SK-N-SH treated with all-trans-retinoic acid at 6 μM for 48 hours (cell line): ENCODE results near the gene BPI.

ENCODE experiments used
- ATAC-seq: fragments of 200-7000 bp; cut with Tn5 transposase; 3 replicates; pipeline ENCODE4 v1.9.1; 2020; ENCODE audit warnings: mild to moderate bottlenecking, moderate library complexity
- ARNTL ChIP-seq: fragments of 450-650 bp; formaldehyde crosslinking; IDR thresholded peaks from 2 replicates; pipeline ENCODE4 v1.5.0; 2020; ENCODE audit warnings: low read depth, mild to moderate bottlenecking, moderate library complexity, borderline replicate concordance
- BACH2 ChIP-seq: fragments of 250-450 bp; sonication (Bioruptor Pico); IDR thresholded peaks from 2 replicates; pipeline ENCODE4 v1.9.0; 2021; ENCODE audit warnings: mild to moderate bottlenecking, borderline replicate concordance
- CREB5 ChIP-seq: fragments of 250-450 bp; sonication (Bioruptor Pico); IDR thresholded peaks from 2 replicates; pipeline ENCODE4 v1.5.1; 2020; ENCODE audit warnings: low read depth, mild to moderate bottlenecking, moderate library complexity
- CSDC2 ChIP-seq: fragments of 250-450 bp; sonication (Bioruptor Pico); IDR thresholded peaks from 2 replicates; pipeline ENCODE4 v1.5.0; 2020; ENCODE audit warnings: mild to moderate bottlenecking, moderate library complexity
- CSRNP3 ChIP-seq: fragments of 250-450 bp; sonication (Bioruptor Pico); IDR thresholded peaks from 2 replicates; pipeline ENCODE4 v1.5.1; 2021; ENCODE audit warnings: mild to moderate bottlenecking, moderate library complexity
- ESRRG ChIP-seq: fragments of 250-450 bp; sonication (Bioruptor Pico); IDR thresholded peaks from 2 replicates; pipeline ENCODE4 v1.6.1; 2021; ENCODE audit warnings: mild to moderate bottlenecking
- GLIS3 ChIP-seq: fragments of 250-450 bp; sonication (Bioruptor Pico); IDR thresholded peaks from 2 replicates; pipeline ENCODE4 v1.5.0; 2020; ENCODE audit warnings: mild to moderate bottlenecking, moderate library complexity
- ISL1 ChIP-seq: fragments of 250-450 bp; sonication (Bioruptor Pico); IDR thresholded peaks from 2 replicates; pipeline ENCODE4 v2.1.2; 2022; ENCODE audit warnings: mild to moderate bottlenecking, moderate library complexity
- OSR1 ChIP-seq: fragments of 250-450 bp; sonication (Bioruptor Pico); IDR thresholded peaks from 2 replicates; pipeline ENCODE4 v1.8.0; 2022; ENCODE audit warnings: moderate library complexity, mild to moderate bottlenecking, inconsistent platforms
- PATZ1 ChIP-seq: fragments of 250-450 bp; sonication (Bioruptor Pico); IDR thresholded peaks from 2 replicates; pipeline ENCODE4 v1.8.0; 2020; ENCODE audit warnings: mild to moderate bottlenecking, moderate library complexity, borderline replicate concordance
- POU6F1 ChIP-seq: fragments of 250-450 bp; sonication (Bioruptor Pico); IDR thresholded peaks from 2 replicates; pipeline ENCODE4 v1.8.0; 2021; ENCODE audit warnings: low read depth, mild to moderate bottlenecking, moderate library complexity, borderline replicate concordance
- PPARA ChIP-seq: fragments of 250-450 bp; sonication (Bioruptor Pico); IDR thresholded peaks from 2 replicates; pipeline ENCODE4 v1.5.0; 2020; ENCODE audit warnings: mild to moderate bottlenecking, borderline replicate concordance
- RARB ChIP-seq: fragments of 250-450 bp; sonication (Bioruptor Pico); IDR thresholded peaks from 2 replicates; pipeline ENCODE4 v1.8.0; 2021; ENCODE audit warnings: mild to moderate bottlenecking, moderate library complexity
- SNAI2 ChIP-seq: fragments of 250-450 bp; sonication (Bioruptor Pico); IDR thresholded peaks from 2 replicates; pipeline ENCODE4 v1.5.0; 2020; ENCODE audit warnings: mild to moderate bottlenecking, moderate library complexity
- TCF4 ChIP-seq: fragments of 250-450 bp; sonication (Bioruptor Pico); IDR thresholded peaks from 2 replicates; pipeline ENCODE4 v1.8.0; 2021; ENCODE audit warnings: mild to moderate bottlenecking, moderate library complexity, borderline replicate concordance
- TOX ChIP-seq: fragments of 250-450 bp; sonication (Bioruptor Pico); IDR thresholded peaks from 2 replicates; pipeline ENCODE4 v1.8.0; 2021; ENCODE audit warnings: mild to moderate bottlenecking, moderate library complexity, borderline replicate concordance
- TSHZ2 ChIP-seq: fragments of 250-450 bp; sonication (Bioruptor Pico); IDR thresholded peaks from 2 replicates; pipeline ENCODE4 v1.5.0; 2020; ENCODE audit warnings: mild to moderate bottlenecking, moderate library complexity
- ZC3H10 ChIP-seq: fragments of 250-450 bp; sonication (Bioruptor Pico); IDR thresholded peaks from 2 replicates; pipeline ENCODE4 v1.5.1; 2021; ENCODE audit warnings: mild to moderate bottlenecking, moderate library complexity
- ZFP3 ChIP-seq: fragments of 250-450 bp; sonication (Bioruptor Pico); IDR thresholded peaks from 2 replicates; pipeline ENCODE4 v1.5.0; 2020; ENCODE audit warnings: mild to moderate bottlenecking, moderate library complexity
- ZFP30 ChIP-seq: fragments of 450-650 bp; formaldehyde crosslinking; IDR thresholded peaks from 2 replicates; pipeline ENCODE4 v1.5.0; 2022; ENCODE audit warnings: mild to moderate bottlenecking, moderate library complexity
- ZNF565 ChIP-seq: fragments of 450-650 bp; formaldehyde crosslinking; conservative IDR thresholded peaks from 2 replicates; pipeline ENCODE4 v1.5.0; 2020; ENCODE audit warnings: low read depth, mild to moderate bottlenecking, moderate library complexity
- ZNF70 ChIP-seq: fragments of 450-650 bp; formaldehyde crosslinking; IDR thresholded peaks from 2 replicates; pipeline ENCODE4 v1.5.0; 2020; ENCODE audit warnings: mild to moderate bottlenecking, moderate library complexity
- ZNF8 ChIP-seq: fragments of 450-650 bp; formaldehyde crosslinking; IDR thresholded peaks from 2 replicates; pipeline ENCODE4 v1.5.0; 2020; ENCODE audit warnings: mild to moderate bottlenecking, moderate library complexity

BPI gene

GRCh38 chr20:38325167-38325566 is 21.2 kb downstream of the BPI start:
- TF ChIP-seq ZFP30 (no peak), RARB (CRISPR knock-in tag) (no peak), ZNF8 (CRISPR knock-in tag) (no peak), OSR1 (CRISPR knock-in tag) (no peak), TOX (CRISPR knock-in tag) (no peak), GLIS3 (CRISPR knock-in tag) (no peak), ARNTL (no peak), ZNF565 (CRISPR knock-in tag) (no peak), TCF4 (CRISPR knock-in tag) (no peak)
- ATAC-seq, result no peak

- TF ChIP-seq ZNF565 (CRISPR knock-in tag) (no peak), GLIS3 (CRISPR knock-in tag) (no peak), OSR1 (CRISPR knock-in tag) (no peak), SNAI2 (CRISPR knock-in tag) (no peak), PPARA (no peak), TSHZ2 (CRISPR knock-in tag) (no peak), ZFP3 (CRISPR knock-in tag) (no peak), ZNF8 (CRISPR knock-in tag) (no peak), ISL1 (no peak), POU6F1 (CRISPR knock-in tag) (no peak), TCF4 (CRISPR knock-in tag) (no peak), CSRNP3 (CRISPR knock-in tag) (no peak), ESRRG (CRISPR knock-in tag) (no peak), ZFP30 (no peak), BACH2 (CRISPR knock-in tag) (no peak), CSDC2 (CRISPR knock-in tag) (no peak), ARNTL (no peak), ZC3H10 (CRISPR knock-in tag) (no peak), PATZ1 (CRISPR knock-in tag) (no peak), ZNF70 (CRISPR knock-in tag) (no peak)
Measured at GRCh38 chr20:38325905-38326304, 21.9 kb downstream of the BPI start.

GRCh38 chr20:38326309-38326708 is 22.4 kb downstream of the BPI start:
- ATAC-seq, result no peak
- no peak for TF ChIP-seq ZNF8 (CRISPR knock-in tag)
- no peak for TF ChIP-seq GLIS3 (CRISPR knock-in tag)
- TF ChIP-seq ZFP3 (CRISPR knock-in tag), result no peak
- no peak for TF ChIP-seq ZC3H10 (CRISPR knock-in tag)
- no peak for TF ChIP-seq ISL1
- no peak for TF ChIP-seq ARNTL
- no peak for TF ChIP-seq PPARA

More at GRCh38 chr20:38325905-38326304, 21.9 kb downstream of the BPI start:
- no peak for ATAC-seq

- TF ChIP-seq ZNF565 (CRISPR knock-in tag) (no peak), POU6F1 (CRISPR knock-in tag) (no peak), CREB5 (CRISPR knock-in tag) (no peak), TCF4 (CRISPR knock-in tag) (no peak), GLIS3 (CRISPR knock-in tag) (no peak), SNAI2 (CRISPR knock-in tag) (no peak), BACH2 (CRISPR knock-in tag) (no peak), CSDC2 (CRISPR knock-in tag) (no peak), ZNF8 (CRISPR knock-in tag) (no peak), ZNF70 (CRISPR knock-in tag) (no peak), TOX (CRISPR knock-in tag) (no peak)
- ATAC-seq, result no peak
Measured at GRCh38 chr20:38330638-38331037, 26.7 kb downstream of the BPI start.
